ENCODE data around the gene EMILIN2. TPM values are rescaled to one million over a fixed set of nuclear protein-coding genes. Genes with fewer than 3 reads are reported as not detected.

The EMILIN2 gene
- total and polyA plus RNA-seq, 9 of the 15 experiments (the other 6 are each of a cell fraction or from before 2014, with no cell fraction given), result 0.01 to 0.40 (median 0.19) TPM

GRCh38 chr18:2853926-2854664, 7.3 kb downstream of the EMILIN2 start (continued):
- no peak for TF ChIP-seq MLX (CRISPR knock-in tag; conservative IDR thresholded peaks at IDR 0.05)
- TF ChIP-seq ZNF57 (CRISPR knock-in tag; IDR thresholded peaks at IDR 0.05), result no peak
- TF ChIP-seq TFE3 (CRISPR knock-in tag; IDR thresholded peaks at IDR 0.05), result no peak
- TF ChIP-seq VEZF1 (CRISPR knock-in tag; IDR thresholded peaks at IDR 0.05), result peak; percentile 92
- no peak for TF ChIP-seq RFX7 (CRISPR knock-in tag; IDR thresholded peaks at IDR 0.05)
- TF ChIP-seq ZNF146 (CRISPR knock-in tag; IDR thresholded peaks at IDR 0.05; ENCODE audit: unreplicated experiment), result no peak
- TF ChIP-seq EP300 (IDR thresholded peaks at IDR 0.05; ENCODE audit: low read length), result peak; percentile 97
- TF ChIP-seq ESRRA (IDR thresholded peaks at IDR 0.05; ENCODE audit: borderline replicate concordance, low read depth), result 0 out of 2 replicates have a peak, but pooled peaks have one; percentile 14
- TF ChIP-seq STAT5B (CRISPR knock-in tag; IDR thresholded peaks at IDR 0.05), result no peak
- TF ChIP-seq ZNF277 (CRISPR knock-in tag; IDR thresholded peaks at IDR 0.05; ENCODE audit: borderline replicate concordance), result no peak
- TF ChIP-seq PYGO2 (tag; IDR thresholded peaks at IDR 0.05), result no peak
- no peak for TF ChIP-seq ZNF318 (IDR thresholded peaks at IDR 0.05; ENCODE audit: borderline replicate concordance in 1 of 2, low read depth in 1 of 2)
